Lower lobe of right lung (tissue), 2 donors: ENCODE measurements around the gene TRIM38. TPM values are rescaled to one million over a fixed set of nuclear protein-coding genes. Genes with fewer than 3 reads are reported as not detected.
"Not testable (repeated sequence)": the region's sequence is repeated elsewhere in the genome, so short reads cannot be mapped to it uniquely, and the experiment has no call there.

Source experiments
- ATAC-seq, 2 donors: fragments of 200-7000 bp; cut with Tn5 transposase; one replicate each; pipeline ENCODE4 v1.9.1; 2020 to 2022; ENCODE audit warnings: mild to moderate bottlenecking in 2 of 2, moderate library complexity in 2 of 2
- DNase-seq: peaks from one replicate; pipeline ENCODE4 v3.0.0-alpha.2; 2020
- H3K27ac ChIP-seq: fragments of 200-600 bp; one replicate; pipeline ENCODE4 v1.8.0; 2022
- H3K27me3 ChIP-seq: fragments of 200-600 bp; one replicate; pipeline ENCODE4 v1.8.0; 2022; ENCODE audit warnings: low read depth
- H3K36me3 ChIP-seq: fragments of 200-600 bp; one replicate; pipeline ENCODE4 v1.8.0; 2022; ENCODE audit warnings: mild to moderate bottlenecking
- H3K4me1 ChIP-seq: fragments of 200-600 bp; one replicate; pipeline ENCODE4 v1.8.0; 2022
- H3K4me3 ChIP-seq: fragments of 200-600 bp; one replicate; pipeline ENCODE4 v1.8.0; 2022; ENCODE audit warnings: mild to moderate bottlenecking
- H3K9me3 ChIP-seq: fragments of 200-600 bp; one replicate; pipeline ENCODE4 v1.8.0; 2022
- CTCF ChIP-seq: fragments of 200-600 bp; IDR thresholded peaks from one replicate; pipeline ENCODE4 v1.8.0; 2022; ENCODE audit warnings: antibody characterized with exemption, mild to moderate bottlenecking
- intact Hi-C: fragments of 100-400 bp; cut with DNase I; formaldehyde crosslinking; loops from one replicate; pipeline ENCODE4 v1.11.0; 2022
- total RNA-seq: library from RNA; stranded (reverse); fragmentation: NEBNext Ultra II Directional; extraction: Animal tissue kit (Norgen Biotek cat#: 25700); gene quantifications from one replicate; pipeline ENCODE4 v1.2.1, GENCODE V29; 2021
- donor health status: DM: no; HTN: yes; CAD: no; lungs with severe emphysema.

The TRIM38 gene
- total RNA-seq, 1 donor from 2014 or later: 23.0 TPM

GRCh38 chr6:25927756-25928216 is 34.8 kb upstream of the TRIM38 start:
- DNase-seq (no peak), ATAC-seq (no peak)
- no peak overlapping the region for H3K27ac ChIP-seq
- no peaks in the 10 kb centered on the region for H3K36me3 ChIP-seq
- no peaks in the 10 kb centered on the region for H3K4me1 ChIP-seq
- H3K4me3 ChIP-seq: no peak overlapping the region
- no peaks in the 10 kb centered on the region for H3K27me3 ChIP-seq
- H3K9me3 ChIP-seq: no peaks in the 10 kb centered on the region
- intact Hi-C loops: no loop called here
- no peak for TF ChIP-seq CTCF

GRCh38 chr6:25928562-25929324 is 33.9 kb upstream of the TRIM38 start:
- Histone ChIP-seq H3K4me3 (no peak overlapping the region), H3K4me1 (no peaks in the 10 kb centered on the region), H3K27me3 (no peaks in the 10 kb centered on the region), H3K9me3 (no peaks in the 10 kb centered on the region), H3K27ac (no peak overlapping the region), H3K36me3 (no peaks in the 10 kb centered on the region)
- no peak for TF ChIP-seq CTCF
- intact Hi-C loops: no loop called here
- ATAC-seq (no peak), DNase-seq (no peak)

- intact Hi-C loops, H3K36me3 ChIP-seq, DNase-seq, H3K4me3 ChIP-seq, H3K27me3 ChIP-seq, ATAC-seq, H3K4me1 ChIP-seq, H3K9me3 ChIP-seq, H3K27ac ChIP-seq: not testable (repeated sequence)
These were observed 32.8 kb upstream of the TRIM38 start for GRCh38 chr6:25929785-25930184.

GRCh38 chr6:25930532-25931410 is 31.8 kb upstream of the TRIM38 start, which contains the start of gene SLC17A2:
Gene SLC17A2 (minus strand): TSS chr6:25930691. CDS start chr6:25925796, 4,895 bp downstream.
- Histone ChIP-seq H3K4me1 (no peaks in the 10 kb centered on the region), H3K9me3 (no peaks in the 10 kb centered on the region), H3K27me3 (no peaks in the 10 kb centered on the region), H3K36me3 (no peaks in the 10 kb centered on the region), H3K4me3 (no peak within 1 kb of the TSS), H3K27ac (no peak within 1 kb of the TSS)
- ATAC-seq (no peak), DNase-seq (no peak)
- no peak for TF ChIP-seq CTCF
- intact Hi-C loops: no loop called here

GRCh38 chr6:25931411-25931709 is 31.2 kb upstream of the TRIM38 start:
- no peak for TF ChIP-seq CTCF
- Histone ChIP-seq H3K4me3 (no peak overlapping the region), H3K9me3 (no peaks in the 10 kb centered on the region), H3K27me3 (no peaks in the 10 kb centered on the region), H3K27ac (no peak overlapping the region), H3K4me1 (no peaks in the 10 kb centered on the region), H3K36me3 (no peaks in the 10 kb centered on the region)
- no peak for DNase-seq
- intact Hi-C loops: no loop called here
- ATAC-seq: no peak

- intact Hi-C loops: no loop called here
These were observed 28.4 kb upstream of the TRIM38 start for GRCh38 chr6:25934156-25934555.

More at GRCh38 chr6:25934156-25934555, 28.4 kb upstream of the TRIM38 start:
- H3K27ac ChIP-seq: no peak overlapping the region
- H3K36me3 ChIP-seq: no peaks in the 10 kb centered on the region
- H3K4me3 ChIP-seq: no peak overlapping the region
- H3K27me3 ChIP-seq: no peaks in the 10 kb centered on the region
- no peak for DNase-seq
- no peak for ATAC-seq
- no peak for TF ChIP-seq CTCF
- no peaks in the 10 kb centered on the region for H3K4me1 ChIP-seq
- H3K9me3 ChIP-seq: no peaks in the 10 kb centered on the region
